Esophagus muscularis mucosa (tissue), 4 donors: ENCODE results near the gene SLC25A48. TPM values are rescaled to one million over a fixed set of nuclear protein-coding genes. Genes with fewer than 3 reads are reported as not detected.

Experiments
- DNase-seq: peaks from one replicate; pipeline ENCODE4 v3.0.0-alpha.2; 2017; ENCODE audit errors: extremely low spot score
- H3K27ac ChIP-seq, 4 donors: fragments of 200-600 bp; sonication (generic); replicated peaks in 1 of 4; 1 replicate in 3 of 4; 2 replicates in 1 of 4; pipeline ENCODE4 v1.5.1; 2016 to 2019; ENCODE audit warnings: mild to moderate bottlenecking in 1 of 4
- H3K27me3 ChIP-seq, 4 donors: fragments of 200-600 bp; sonication (generic); one replicate each; pipeline versions ENCODE4 v1.5.1 to v1.6.0; 2016 to 2019
- H3K36me3 ChIP-seq, 4 donors: fragments of 200-600 bp; sonication (generic); one replicate each; pipeline ENCODE4 v1.5.1; 2016 to 2019
- H3K4me1 ChIP-seq, 4 donors: fragments of 200-600 bp; sonication (generic); one replicate each; pipeline ENCODE4 v1.5.1; 2016 to 2019
- H3K4me3 ChIP-seq, 4 donors: fragments of 200-600 bp; sonication (generic); 1 replicate in 2 of 4; 2 replicates in 2 of 4; pipeline ENCODE4 v1.5.1; 2016 to 2019; ENCODE audit warnings: mild to moderate bottlenecking in 4 of 4, moderate library complexity in 1 of 4
- H3K9me3 ChIP-seq, 4 donors: fragments of 200-600 bp; sonication (generic); 1 replicate in 3 of 4; 2 replicates in 1 of 4; pipeline ENCODE4 v1.5.1; 2016 to 2019
- CTCF ChIP-seq, 3 experiments: fragments of 200-600 bp in 2 of 3; fragments of 450-650 bp in 1 of 3; sonication (generic) in 2 of 3; IDR thresholded peaks; one replicate each; pipeline ENCODE4 v1.5.1; 2017 to 2019; ENCODE audit warnings: antibody characterized with exemption in 3 of 3, mild to moderate bottlenecking in 2 of 3, moderate library complexity in 1 of 3
- EP300 ChIP-seq: sonication (generic); formaldehyde crosslinking; IDR thresholded peaks from one replicate; pipeline ENCODE4 v1.6.1; 2017; ENCODE audit warnings: antibody characterized with exemption
- POLR2A ChIP-seq: fragments of 450-650 bp; IDR thresholded peaks from one replicate; pipeline ENCODE4 v1.6.1; 2017; ENCODE audit warnings: antibody characterized with exemption, moderate library complexity, mild to moderate bottlenecking, low read depth
- POLR2AphosphoS5 ChIP-seq, 2 donors: sonication (generic); formaldehyde crosslinking; IDR thresholded peaks; one replicate each; pipeline ENCODE4 v1.6.1; 2017; ENCODE audit warnings: antibody characterized with exemption in 2 of 2
- WGBS: methylation state at CpG from one replicate; pipeline ENCODE4 v1.1.5; 2018; 5-methylcytosine and 5-hydroxymethylcytosine counted together
- intact Hi-C: fragments of 100-400 bp; cut with DNase I; formaldehyde crosslinking; loops from one replicate; pipeline ENCODE4 v1.15.1; 2023
- total RNA-seq, 4 donors: library from RNA; depleted of rRNA; stranded (reverse); fragments of >200 nt; gene quantifications; one replicate each; pipeline versions ENCODE4 v1.1.0 to v1.2.1, GENCODE V29; 2016

The SLC25A48 gene
- total RNA-seq, 4 donors from 2014 or later: 0.40 to 0.42 TPM; not detected in 2

GRCh38 chr5:135813758-135814157, 20.7 kb upstream of the SLC25A48 start:
- intact Hi-C loops: no loop called here
- Histone ChIP-seq H3K36me3 (no peaks in the 10 kb centered on the region), H3K27ac (no peak overlapping the region), H3K27me3 (peaks cover 0 to 10% (median 0%) of the 10 kb centered on the region in 4 donors), H3K9me3 (no peaks in the 10 kb centered on the region), H3K4me1 (no peaks in the 10 kb centered on the region), H3K4me3 (no peak overlapping the region)
- no peak for DNase-seq
- TF ChIP-seq POLR2A (no peak), POLR2AphosphoS5 (IDR thresholded peaks at IDR 0.05) (no peak), EP300 (no peak), CTCF (IDR thresholded peaks at IDR 0.05) (no peak)
- WGBS: 64% methylated on average over 7 of the region's 7 CpGs

- no peak overlapping the region for H3K27ac ChIP-seq
- H3K27me3 ChIP-seq: peaks cover 0 to 10% (median 0%) of the 10 kb centered on the region in 4 donors
- 67% methylated on average over 1 of the region's 3 CpGs for WGBS
- intact Hi-C loops: no loop called here
- no peak for DNase-seq
- TF ChIP-seq POLR2A: no peak
- no peak overlapping the region for H3K4me3 ChIP-seq
- no peaks in the 10 kb centered on the region for H3K36me3 ChIP-seq
- H3K4me1 ChIP-seq: no peaks in the 10 kb centered on the region
- H3K9me3 ChIP-seq: no peaks in the 10 kb centered on the region
These were observed 20.1 kb upstream of the SLC25A48 start for GRCh38 chr5:135814316-135814715.

GRCh38 chr5:135814812-135815211, 19.7 kb upstream of the SLC25A48 start:
- no peaks in the 10 kb centered on the region for H3K4me1 ChIP-seq
- intact Hi-C loops: no loop called here
- no peaks in the 10 kb centered on the region for H3K9me3 ChIP-seq
- TF ChIP-seq POLR2A (no peak), CTCF (IDR thresholded peaks at IDR 0.05) (no peak), EP300 (no peak)
- WGBS: 100% methylated on average over 2 of the region's 3 CpGs
- no peak for DNase-seq
- H3K4me3 ChIP-seq: no peak overlapping the region
- H3K36me3 ChIP-seq: no peaks in the 10 kb centered on the region
- H3K27me3 ChIP-seq: peaks cover 0 to 8% (median 0%) of the 10 kb centered on the region in 4 donors
- H3K27ac ChIP-seq: no peak overlapping the region

- intact Hi-C loops: loop anchor here (10.0 kb wide), 1 partner anchor 356 kb away; no protein-coding TSS in a partner anchor
- no peak overlapping the region for H3K4me3 ChIP-seq
- H3K27ac ChIP-seq: no peak overlapping the region
- TF ChIP-seq POLR2AphosphoS5 (IDR thresholded peaks at IDR 0.05): no peak
- TF ChIP-seq CTCF (IDR thresholded peaks at IDR 0.05): no peak
- TF ChIP-seq POLR2A: no peak
- no peak for TF ChIP-seq EP300
- H3K36me3 ChIP-seq: no peaks in the 10 kb centered on the region
- no peaks in the 10 kb centered on the region for H3K9me3 ChIP-seq
- H3K27me3 ChIP-seq: no peaks in the 10 kb centered on the region
- whole genome bisulfite sequencing: 94% methylated on average over 3 of the region's 5 CpGs
- DNase-seq: no peak
- H3K4me1 ChIP-seq: no peaks in the 10 kb centered on the region
These were observed 13.2 kb upstream of the SLC25A48 start for GRCh38 chr5:135821061-135821801.

GRCh38 chr5:135821802-135822201, 12.7 kb upstream of the SLC25A48 start:
- no peak for TF ChIP-seq POLR2AphosphoS5 (IDR thresholded peaks at IDR 0.05)
- no peak for TF ChIP-seq CTCF (IDR thresholded peaks at IDR 0.05)
- no peak for TF ChIP-seq POLR2A
- no peak for TF ChIP-seq EP300
- Histone ChIP-seq H3K27ac (no peak overlapping the region), H3K4me1 (no peaks in the 10 kb centered on the region), H3K36me3 (no peaks in the 10 kb centered on the region), H3K4me3 (no peak overlapping the region), H3K27me3 (no peaks in the 10 kb centered on the region), H3K9me3 (no peaks in the 10 kb centered on the region)
- intact Hi-C loops: loop anchor here (10.0 kb wide), 1 partner anchor 357 kb away; no protein-coding TSS in a partner anchor
- DNase-seq: no peak
- WGBS: 83% methylated on average over 7 of the region's 7 CpGs
